CD4-positive, alpha-beta T cell treated with Interleukin-21 for 1 hour (primary cell): ENCODE measurements around the gene SCAMP4.

Source experiments
- DNase-seq: peaks from one replicate; pipeline ENCODE4 v3.0.0-alpha.2; 2020

Gene SCAMP4

DNA sequence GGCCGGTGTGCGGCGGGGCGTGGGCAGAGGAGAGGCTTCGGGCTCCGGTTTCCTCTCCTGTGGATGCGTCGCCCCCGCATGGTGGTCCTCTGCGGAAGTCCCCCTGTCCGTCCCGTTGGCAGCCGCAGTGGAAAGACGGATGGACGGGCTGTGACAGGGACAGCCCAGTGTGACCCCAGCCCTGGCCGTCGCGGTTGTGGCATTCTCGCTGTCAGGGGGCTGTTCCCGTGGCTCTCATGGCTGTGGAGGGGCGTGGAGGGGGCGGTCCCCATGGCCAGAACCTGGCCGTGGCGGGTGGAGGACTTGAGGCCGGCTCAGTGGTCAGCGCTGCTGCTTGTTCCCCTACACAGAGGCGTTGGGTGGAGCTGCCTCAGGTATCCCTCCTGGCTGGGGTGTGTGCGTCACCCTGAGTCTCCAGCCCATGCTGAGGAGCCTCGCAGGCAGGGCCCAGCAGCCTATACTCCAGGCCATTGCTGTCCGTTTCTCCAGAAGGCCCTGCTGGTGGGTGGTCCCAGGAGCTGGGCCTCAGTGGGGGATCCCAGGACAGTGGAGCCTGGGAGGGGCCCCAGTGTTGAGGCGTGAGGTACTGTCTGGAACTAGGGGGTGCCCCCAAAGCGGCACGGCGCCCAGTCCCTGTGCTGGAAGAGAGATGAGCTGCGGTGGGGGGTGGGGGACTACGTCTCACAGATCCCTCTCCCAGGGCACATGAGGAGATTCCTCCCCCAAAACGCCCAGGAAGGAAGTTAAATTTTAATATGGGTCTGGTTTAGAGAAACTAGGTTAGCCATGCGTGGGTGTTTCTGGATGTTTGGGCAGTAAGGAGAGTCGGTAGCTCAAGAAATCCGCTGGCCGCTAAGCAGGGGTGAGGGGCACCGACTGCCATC is 56.0 kb downstream of the SCAMP4 start:
- DNase-seq, result no peak

DNA sequence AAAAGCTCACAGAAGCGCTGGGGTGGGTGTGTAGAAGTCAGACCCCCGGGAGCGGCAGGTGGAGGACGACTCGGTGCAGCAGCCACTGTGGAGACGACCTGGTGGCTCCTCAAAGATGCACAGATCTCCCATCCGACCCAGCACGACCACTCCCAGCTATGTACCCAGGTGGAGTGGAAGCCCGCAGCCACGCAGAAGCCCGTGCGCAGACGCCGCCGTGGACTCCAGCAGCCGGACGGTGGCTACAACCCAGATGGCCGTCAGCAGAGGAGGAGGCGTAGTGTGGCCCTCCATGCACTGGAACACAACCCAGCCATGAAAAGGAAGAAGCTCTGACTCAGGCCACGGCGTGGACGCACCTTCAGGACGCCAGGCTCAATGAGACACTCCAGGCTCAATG is 57.5 kb downstream of the SCAMP4 start:
- DNase-seq, result no peak

DNA sequence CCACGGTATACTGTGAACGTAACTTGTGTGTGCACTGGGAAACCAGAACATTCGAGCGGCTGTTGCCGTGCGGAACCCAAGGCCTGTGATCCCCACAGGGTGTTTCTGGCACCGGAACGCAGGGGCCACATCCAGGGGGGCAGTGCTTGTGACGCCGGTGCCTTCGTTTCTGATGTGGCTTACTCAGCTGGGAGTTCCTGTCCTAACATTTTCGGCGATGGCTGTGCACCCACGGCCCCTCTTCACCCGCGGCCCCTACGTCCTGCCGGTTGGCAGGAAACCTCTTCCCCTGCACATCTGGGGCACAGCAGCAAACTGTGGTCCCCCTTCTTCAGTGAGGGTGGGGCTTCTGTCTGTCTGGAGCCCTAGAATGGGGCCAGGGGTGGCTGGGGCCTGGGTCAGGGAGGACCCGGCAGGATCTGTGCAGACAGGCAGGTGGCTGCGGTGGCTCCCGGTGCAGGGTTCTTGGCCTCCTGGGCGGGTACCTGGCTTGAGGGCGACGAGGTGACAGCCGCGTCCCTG is 61.9 kb downstream of the SCAMP4 start:
- DNase-seq, result peak; percentile 29

DNA sequence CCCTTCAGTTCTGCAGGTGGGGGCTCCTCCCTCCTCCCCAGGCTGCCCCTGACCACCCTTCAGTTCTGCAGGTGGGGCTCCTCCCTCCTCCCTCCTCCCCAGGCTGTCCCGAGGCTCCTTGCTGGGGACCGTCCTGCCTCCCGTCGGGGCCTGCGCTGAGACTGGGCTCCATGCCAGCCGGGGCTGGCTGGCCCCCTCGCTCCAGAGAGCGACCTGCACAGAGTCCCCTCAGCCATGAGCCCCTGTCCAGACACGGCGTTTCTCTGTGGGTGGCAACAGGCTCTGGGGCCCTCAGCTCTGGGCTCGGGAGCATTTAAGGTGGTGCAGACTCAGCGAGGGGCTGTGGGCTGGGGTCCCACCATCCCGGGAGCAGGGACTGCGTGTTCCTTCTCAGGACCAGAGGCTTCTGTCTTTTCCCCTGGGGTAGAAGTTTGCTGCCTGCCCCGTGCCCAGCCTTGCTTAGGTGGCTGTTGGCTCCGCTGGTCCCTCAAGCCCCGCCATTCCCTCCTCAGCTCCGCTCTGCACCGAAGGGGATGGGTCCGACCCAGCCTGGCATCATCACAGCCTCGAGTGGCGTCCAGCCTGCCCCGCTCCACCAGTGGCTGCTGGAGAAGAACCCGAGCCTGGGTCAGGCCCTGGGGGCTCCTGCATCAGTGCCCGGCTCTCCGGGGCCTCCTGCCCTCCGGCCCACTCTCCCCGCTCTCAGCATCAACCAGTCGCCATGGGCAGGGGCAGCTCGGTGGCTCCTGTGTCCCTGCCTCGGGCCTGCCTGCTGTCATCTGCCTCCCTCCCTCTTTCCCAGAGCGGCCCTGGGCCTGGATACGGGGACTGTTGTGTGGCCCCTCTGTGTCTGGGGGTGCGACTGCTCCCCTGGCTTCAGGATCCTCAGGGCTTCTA is 63.3 kb downstream of the SCAMP4 start:
- DNase-seq, result no peak

DNA sequence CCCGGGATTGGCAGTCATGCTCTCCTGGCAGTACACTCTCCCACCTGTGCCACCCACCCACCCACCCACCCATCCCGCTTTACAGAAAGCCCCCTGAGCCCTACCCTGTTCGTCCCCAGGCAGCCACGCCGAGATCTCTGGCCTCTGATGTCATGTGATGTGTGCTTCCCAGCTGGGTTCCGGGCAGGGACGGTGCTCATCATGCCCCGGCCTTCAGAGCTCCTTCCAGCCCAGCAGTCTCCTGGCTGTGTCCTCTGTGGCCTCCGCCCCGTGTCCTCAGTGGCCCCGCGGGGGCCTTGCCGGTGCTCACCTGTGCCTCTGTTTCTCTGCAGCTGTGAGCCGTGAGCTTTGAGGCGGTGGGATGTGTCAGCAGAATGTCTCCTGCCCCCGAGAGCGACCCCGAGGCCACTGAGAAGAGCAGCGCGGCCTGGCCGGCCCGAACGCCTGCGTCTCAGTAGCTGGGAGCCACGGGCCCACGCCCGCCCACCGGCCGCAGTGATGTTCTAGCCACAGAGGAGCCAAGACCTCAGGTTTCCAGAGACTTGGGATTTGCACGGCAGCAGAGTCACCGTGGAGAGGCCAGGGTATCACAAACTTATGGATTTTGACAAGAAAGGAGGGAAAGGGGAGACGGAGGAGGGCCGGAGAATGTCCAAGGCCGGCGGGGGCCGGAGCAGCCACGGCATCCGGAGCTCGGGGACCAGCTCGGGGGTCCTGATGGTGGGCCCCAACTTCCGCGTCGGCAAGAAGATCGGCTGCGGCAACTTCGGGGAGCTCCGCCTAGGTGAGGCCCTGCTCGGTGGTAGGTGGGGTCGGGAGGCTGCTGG is 64.2 kb downstream of the SCAMP4 start:
- no peak for DNase-seq

DNA sequence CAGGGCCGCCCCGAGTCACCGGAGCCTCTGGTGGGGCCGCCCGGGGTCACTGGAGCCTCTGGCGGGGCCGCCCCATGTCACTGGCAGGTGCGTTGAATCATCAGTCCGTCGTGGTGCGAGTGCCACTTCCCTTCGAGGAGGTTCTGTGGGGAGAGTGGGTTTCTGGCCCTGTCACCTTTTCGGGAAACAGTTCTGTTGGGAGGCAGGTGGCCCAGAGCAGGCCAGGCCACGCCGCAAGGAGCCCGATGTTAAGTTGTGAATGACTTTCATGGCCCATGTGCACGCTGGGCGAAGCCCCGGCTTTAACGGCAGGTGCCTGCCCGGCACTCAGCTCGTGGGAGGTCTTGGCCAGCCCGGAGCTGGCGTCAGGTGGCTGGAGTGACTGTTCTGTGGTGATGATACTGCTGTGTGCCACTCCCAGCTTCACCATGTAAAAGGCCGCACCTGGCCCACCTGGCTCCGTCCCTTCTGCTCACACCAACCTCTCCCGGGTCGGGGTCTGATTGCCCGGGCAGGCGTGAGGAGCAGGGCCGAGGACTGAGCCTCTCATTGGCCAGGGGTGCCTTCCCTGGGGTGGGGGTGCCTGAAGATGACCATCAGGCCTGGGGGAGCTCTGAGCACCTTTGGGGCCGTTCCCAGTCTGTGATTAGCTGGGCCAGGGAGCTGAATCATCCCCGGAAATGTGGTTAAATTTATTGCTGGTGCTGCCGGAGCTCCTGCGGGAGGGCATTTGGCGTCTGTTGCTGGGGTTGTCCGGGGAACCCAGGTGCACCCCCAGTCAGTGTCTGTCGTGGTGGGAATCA is 65.0 kb downstream of the SCAMP4 start:
- DNase-seq, result no peak

DNA sequence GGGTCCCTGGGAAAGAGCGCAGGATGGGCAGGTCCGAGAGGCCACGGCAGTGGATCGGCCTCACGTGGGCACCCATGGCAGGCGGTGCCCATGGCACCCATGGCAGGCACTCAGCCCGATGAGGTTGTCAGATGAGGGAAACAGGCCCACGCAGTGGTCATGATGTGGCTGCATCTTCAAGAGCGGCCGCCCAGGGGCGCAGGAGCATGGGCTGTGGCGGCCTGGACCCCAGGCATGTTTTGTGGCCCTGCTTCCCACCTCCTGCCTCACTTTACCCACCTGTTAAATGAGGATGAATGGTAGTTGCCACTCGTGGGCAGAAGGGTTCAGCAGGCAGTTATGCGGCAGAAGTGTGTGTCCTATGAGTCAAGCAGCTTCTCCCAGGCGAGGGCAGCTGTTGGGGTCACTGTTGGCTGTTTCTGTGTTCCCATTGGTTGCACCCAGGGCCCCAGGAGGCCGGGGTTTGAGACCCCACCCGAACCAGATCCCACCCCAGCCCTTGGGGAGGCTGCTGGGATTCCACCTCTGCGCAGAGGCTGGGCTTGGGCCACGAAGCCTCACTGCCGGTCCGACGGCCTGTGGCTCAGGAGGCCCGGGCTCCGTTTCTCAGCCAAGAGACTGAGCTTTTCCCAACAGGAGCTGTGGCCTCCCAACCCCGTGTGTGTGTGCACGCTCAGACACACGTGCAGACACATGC is 65.8 kb downstream of the SCAMP4 start:
- DNase-seq, result no peak

DNA sequence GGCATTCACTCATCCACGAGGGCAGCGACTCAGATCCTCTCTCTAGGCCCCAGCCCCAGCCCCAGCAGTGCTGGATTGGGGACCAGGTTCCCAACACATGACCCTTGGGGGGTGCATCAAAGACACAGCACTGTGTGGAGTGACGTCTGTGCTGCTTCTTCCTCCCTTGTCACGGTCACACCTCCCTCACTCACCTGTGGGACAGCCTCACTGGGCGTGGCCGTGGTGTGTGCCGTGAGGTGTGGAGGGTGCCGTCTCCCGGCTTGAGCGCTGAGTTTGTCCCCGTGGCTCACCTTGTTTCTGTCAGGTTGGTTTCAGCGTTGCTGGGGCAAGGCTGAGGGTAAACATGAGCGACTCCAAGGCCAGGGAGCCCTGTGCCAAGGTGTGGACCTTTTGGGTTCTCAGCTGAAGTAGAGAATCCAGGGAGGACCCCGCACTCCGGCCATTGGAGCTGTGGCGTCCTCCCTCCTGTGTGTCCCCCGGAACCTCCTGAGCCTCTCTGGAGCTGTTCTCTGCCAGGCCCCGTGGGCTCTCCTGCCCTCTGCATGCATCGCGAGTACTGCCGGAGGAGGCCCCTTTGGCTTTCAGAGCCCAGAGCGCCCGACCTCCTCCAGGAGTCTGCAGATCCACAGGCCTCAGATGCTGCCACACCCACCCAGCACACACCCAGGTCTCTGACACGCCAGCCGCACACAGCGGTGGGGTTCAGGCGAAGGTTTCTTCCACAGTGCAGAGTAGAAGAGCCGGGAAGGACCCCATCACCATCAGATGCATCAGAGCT is 69.4 kb downstream of the SCAMP4 start:
- no peak for DNase-seq

DNA sequence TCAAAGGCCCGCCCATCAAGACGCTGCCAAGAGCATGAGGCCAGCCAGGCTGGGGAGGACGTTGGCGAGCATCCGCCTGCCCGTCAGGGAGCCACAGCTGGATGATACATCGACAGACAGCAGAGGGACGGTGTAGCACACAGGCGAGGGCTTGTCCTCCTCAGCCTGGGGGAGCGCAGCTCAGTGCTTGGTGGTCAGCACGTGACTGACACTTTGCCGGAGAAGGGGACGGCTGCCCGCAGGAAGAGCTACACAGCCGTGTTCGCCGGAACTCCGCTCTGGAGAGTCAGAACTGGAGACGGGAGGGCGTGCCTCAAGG is 69.9 kb downstream of the SCAMP4 start:
- no peak for DNase-seq
